PC-3 (cell line): ENCODE results near the gene ADRA2A. TPM values are rescaled to one million over a fixed set of nuclear protein-coding genes. Genes with fewer than 3 reads are reported as not detected.

ENCODE experiments used
- ATAC-seq: fragments of 200-7000 bp; cut with Tn5 transposase; 2 replicates; pipeline ENCODE4 v1.9.1; 2020; ENCODE audit warnings: mild to moderate bottlenecking, moderate library complexity
- BruUV-seq: library from RNA; stranded (reverse); fragments of 400-500 nt; replicated peaks from 2 replicates; lab custom pipeline; 2021; lab: Mats Ljungman, UMichigan
- CTCF ChIA-PET: fragments of 300-600 bp; sonication (Branson Sonifier 250); formaldehyde crosslinking; loops from one replicate; lab custom pipeline; 2022; ENCODE audit warnings: antibody characterized with exemption; lab: Charles Lee
- POLR2A ChIA-PET: fragments of 300-600 bp; sonication (Branson Sonifier 250); formaldehyde crosslinking; loops from one replicate; lab custom pipeline; 2022; ENCODE audit warnings: antibody characterized with exemption; ENCODE audit not compliant: unreplicated experiment; lab: Charles Lee
- DNase-seq: peaks from one replicate; pipeline ENCODE4 v3.0.0-alpha.2; 2015
- H2AFZ ChIP-seq: fragments of 300-600 bp; sonication (generic); 2 replicates; pipeline ENCODE4 v1.6.0; 2016; ENCODE audit warnings: antibody characterized with exemption, low read length
- H3F3A ChIP-seq: fragments of 300-600 bp; sonication (generic); one replicate; pipeline ENCODE4 v1.6.0; 2017; ENCODE audit warnings: antibody characterized with exemption, low read length, control low read depth, mild to moderate bottlenecking; ENCODE audit not compliant: unreplicated experiment
- H3K27ac ChIP-seq: fragments of 300-600 bp; sonication (generic); 2 replicates; pipeline ENCODE4 v1.5.1; 2016; ENCODE audit warnings: mild to moderate bottlenecking, low read length
- H3K27me3 ChIP-seq: fragments of 300-600 bp; sonication (generic); 2 replicates; pipeline ENCODE4 v1.6.1; 2016; ENCODE audit warnings: low read length, mixed read lengths
- H3K36me3 ChIP-seq: fragments of 300-600 bp; sonication (generic); 2 replicates; pipeline ENCODE4 v1.6.1; 2016; ENCODE audit warnings: low read depth, mixed run types, low read length, mixed read lengths
- H3K4me1 ChIP-seq: fragments of 300-600 bp; sonication (generic); 2 replicates; pipeline ENCODE4 v1.5.1; 2016; ENCODE audit warnings: low read length; ENCODE audit not compliant: insufficient read depth
- H3K4me2 ChIP-seq: fragments of 300-600 bp; sonication (generic); 2 replicates; pipeline ENCODE4 v1.6.0; 2016; ENCODE audit warnings: low read length
- H3K4me3 ChIP-seq: fragments of 300-600 bp; sonication (generic); 2 replicates; pipeline ENCODE4 v1.5.1; 2016; ENCODE audit warnings: mild to moderate bottlenecking, low read length, mixed read lengths
- H3K79me2 ChIP-seq: fragments of 300-600 bp; sonication (generic); 2 replicates; pipeline ENCODE4 v1.6.1; 2017; ENCODE audit warnings: low read length, mixed read lengths
- H3K9ac ChIP-seq: fragments of 300-600 bp; sonication (generic); 2 replicates; pipeline ENCODE4 v1.6.0; 2016; ENCODE audit warnings: mild to moderate bottlenecking, low read length
- H3K9me2 ChIP-seq: fragments of 300-600 bp; sonication (generic); replicated peaks from 2 replicates; pipeline ENCODE4 v1.6.1; 2016; ENCODE audit warnings: mixed run types, low read length, mixed read lengths
- H3K9me3 ChIP-seq: fragments of 300-600 bp; sonication (generic); 2 replicates; pipeline ENCODE4 v1.6.1; 2016; ENCODE audit warnings: low read length, mixed read lengths
- H4K20me1 ChIP-seq: fragments of 300-600 bp; sonication (generic); 2 replicates; pipeline ENCODE4 v1.6.1; 2016; ENCODE audit warnings: low read length, mixed read lengths
- CTCF ChIP-seq: fragments of 300-600 bp; sonication (generic); conservative IDR thresholded peaks from 2 replicates; pipeline ENCODE4 v1.5.1; 2017; ENCODE audit warnings: antibody characterized with exemption, low read depth, mild to moderate bottlenecking, low read length
- EZH2 ChIP-seq: fragments of 300-600 bp; sonication (generic); IDR thresholded peaks from one replicate; pipeline ENCODE4 v1.6.1; 2017; ENCODE audit warnings: antibody characterized with exemption, mild to moderate bottlenecking, low read length; ENCODE audit not compliant: unreplicated experiment
- EZH2phosphoT487 ChIP-seq: fragments of 300-600 bp; sonication (generic); IDR thresholded peaks from 2 replicates; pipeline ENCODE4 v1.6.1; 2018; ENCODE audit warnings: mild to moderate bottlenecking, antibody characterized with exemption, low read length, borderline replicate concordance
- intact Hi-C: fragments of 100-400 bp; cut with micrococcal nuclease; formaldehyde crosslinking; loops from 2 replicates; pipeline ENCODE4 v1.9.0; 2023
- total RNA-seq: library from RNA; depleted of rRNA; stranded (reverse); fragments of >200 nt; gene quantifications from 2 replicates; pipeline ENCODE4 v1.2.3, GENCODE V29; 2014

ADRA2A gene
- total RNA-seq, 1 experiment from 2014 or later: not detected

- CTCF ChIA-PET: no interaction called here
- H3K9me2 ChIP-seq: no peaks in the 10 kb centered on the region
- no peaks in the 10 kb centered on the region for H3F3A ChIP-seq
- H4K20me1 ChIP-seq: no peaks in the 10 kb centered on the region
- DNase-seq (no peak), ATAC-seq (no peak)
- no peak overlapping the region for H2AFZ ChIP-seq
- intact Hi-C loops: no loop called here
- no peak overlapping the region for H3K4me3 ChIP-seq
- no peaks in the 10 kb centered on the region for H3K4me1 ChIP-seq
- no peaks in the 10 kb centered on the region for H3K36me3 ChIP-seq
- H3K27ac ChIP-seq: no peak overlapping the region
- TF ChIP-seq CTCF (no peak), EZH2phosphoT487 (no peak), EZH2 (no peak)
- no peak overlapping the region for H3K9ac ChIP-seq
- POLR2A ChIA-PET: no interaction called here
- H3K9me3 ChIP-seq: no peaks in the 10 kb centered on the region
- no peak overlapping the region for H3K4me2 ChIP-seq
- no peaks in the 10 kb centered on the region for H3K79me2 ChIP-seq
- BruUV-seq: no TSS peak
- no peaks in the 10 kb centered on the region for H3K27me3 ChIP-seq
These were observed 39.4 kb downstream of the ADRA2A start for GRCh38 chr10:111116211-111116610.

GRCh38 chr10:111116762-111117445 is 40.1 kb downstream of the ADRA2A start:
- Histone ChIP-seq H3K9ac (no peak overlapping the region), H4K20me1 (no peaks in the 10 kb centered on the region), H3K9me2 (no peaks in the 10 kb centered on the region), H2AFZ (no peak overlapping the region), H3K4me1 (no peaks in the 10 kb centered on the region), H3K79me2 (no peaks in the 10 kb centered on the region), H3K27me3 (no peaks in the 10 kb centered on the region), H3F3A (no peaks in the 10 kb centered on the region), H3K4me2 (no peak overlapping the region), H3K27ac (no peak overlapping the region), H3K4me3 (no peak overlapping the region), H3K36me3 (no peaks in the 10 kb centered on the region), H3K9me3 (no peaks in the 10 kb centered on the region)
- ChIA-PET POLR2A (interaction anchor here (0.6 kb wide), 1 partner anchor 885 kb away, joined by 3 read pairs; no protein-coding TSS in a partner anchor), CTCF (no interaction called here)
- no TSS peak for BruUV-seq
- ATAC-seq: no peak
- intact Hi-C loops: no loop called here
- TF ChIP-seq CTCF (no peak), EZH2phosphoT487 (no peak), EZH2 (no peak)
- no peak for DNase-seq

GRCh38 chr10:111117528-111118277 is 40.9 kb downstream of the ADRA2A start:
- Histone ChIP-seq H3K27ac (no peak overlapping the region), H3K4me2 (no peak overlapping the region), H3K9me3 (no peaks in the 10 kb centered on the region), H3K79me2 (no peaks in the 10 kb centered on the region), H2AFZ (no peak overlapping the region), H3K9ac (no peak overlapping the region), H3K4me1 (no peaks in the 10 kb centered on the region), H3F3A (no peaks in the 10 kb centered on the region), H3K4me3 (no peak overlapping the region), H3K36me3 (no peaks in the 10 kb centered on the region), H3K27me3 (no peaks in the 10 kb centered on the region), H4K20me1 (no peaks in the 10 kb centered on the region), H3K9me2 (no peaks in the 10 kb centered on the region)
- CTCF ChIA-PET: no interaction called here
- TF ChIP-seq EZH2phosphoT487 (no peak), CTCF (no peak), EZH2 (no peak)
- ATAC-seq (no peak), DNase-seq (no peak)
- intact Hi-C loops: no loop called here
- no TSS peak for BruUV-seq
- POLR2A ChIA-PET: interaction anchor here (0.6 kb wide), 1 partner anchor 884 kb away, joined by 3 read pairs; no protein-coding TSS in a partner anchor
